HUES48 (cell line): Measurements from ENCODE around the gene OTUB1.

Experiments used
- H3K27ac ChIP-seq: one replicate; pipeline ENCODE4 v1.7.0; 2013; ENCODE audit warnings: low read depth, low read length, inconsistent platforms
- H3K27me3 ChIP-seq: 2 replicates; pipeline ENCODE4 v1.6.1; 2013; ENCODE audit warnings: mild to moderate bottlenecking, low read length; ENCODE audit not compliant: control insufficient read depth, insufficient read depth
- H3K36me3 ChIP-seq: 2 replicates; pipeline ENCODE4 v1.6.1; 2013; ENCODE audit warnings: low read length; ENCODE audit not compliant: control insufficient read depth, insufficient read depth
- H3K4me1 ChIP-seq: 2 replicates; pipeline ENCODE4 v1.6.1; 2013; ENCODE audit warnings: mild to moderate bottlenecking, low read length; ENCODE audit not compliant: control insufficient read depth, insufficient read depth
- H3K4me3 ChIP-seq: 2 replicates; pipeline ENCODE4 v1.5.1; 2013; ENCODE audit warnings: mild to moderate bottlenecking, low read depth, low read length
- H3K9ac ChIP-seq: 2 replicates; pipeline ENCODE4 v1.6.1; 2013; ENCODE audit warnings: mild to moderate bottlenecking, low read depth, low read length, moderate library complexity
- H3K9me3 ChIP-seq: 2 replicates; pipeline ENCODE4 v1.6.1; 2013; ENCODE audit warnings: low read length; ENCODE audit not compliant: control insufficient read depth, insufficient read depth

The OTUB1 gene

DNA sequence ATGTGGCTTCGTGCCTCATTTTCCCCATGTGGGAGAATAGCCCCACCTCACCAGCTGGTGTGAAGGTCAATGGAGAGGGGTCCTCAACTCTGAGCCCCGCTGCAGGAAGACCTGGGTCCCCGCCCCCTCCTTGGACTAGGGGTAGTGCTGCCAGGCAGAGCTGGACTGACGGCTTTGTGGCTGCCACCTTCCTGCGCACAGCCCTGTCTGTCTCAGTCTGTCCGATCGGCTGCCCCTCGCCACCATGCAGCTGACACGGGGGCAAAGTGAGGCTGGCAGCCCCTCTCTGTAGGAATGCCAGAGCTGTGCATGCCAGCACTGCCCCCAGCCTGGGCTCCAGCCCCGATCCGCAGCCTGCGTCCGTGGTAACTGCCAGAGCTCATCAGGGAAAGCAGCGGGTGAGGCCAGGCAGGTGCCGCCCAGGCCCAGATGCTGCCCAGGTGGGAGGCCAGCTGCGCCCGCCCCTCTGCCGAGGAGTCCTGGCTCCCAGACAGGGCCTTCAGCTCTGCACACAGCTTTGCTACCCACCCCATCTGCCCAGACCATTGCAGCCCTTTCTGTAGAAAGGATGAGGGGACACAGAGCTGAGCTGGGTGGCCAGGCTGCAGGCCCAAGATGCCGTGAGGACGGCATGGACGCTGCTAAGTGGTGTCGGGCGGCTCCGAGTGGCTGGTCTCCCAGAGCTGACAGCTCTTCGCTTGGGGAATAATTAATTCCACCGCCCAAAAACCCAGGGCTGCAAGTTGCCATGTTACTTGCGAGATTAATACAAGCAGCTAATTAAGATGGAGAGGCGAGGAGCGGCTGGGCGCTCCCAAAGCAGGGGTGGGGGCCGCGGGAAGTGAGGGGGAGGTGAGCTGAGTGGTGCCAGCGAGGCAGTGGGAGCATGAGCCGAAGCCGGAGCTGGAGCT is 30.0 kb downstream of the OTUB1 start:
- no peak overlapping the region for H3K9ac ChIP-seq
- peaks cover 7% of the 10 kb centered on the region for H3K4me1 ChIP-seq
- H3K36me3 ChIP-seq = no peaks in the 10 kb centered on the region
- no peak overlapping the region for H3K4me3 ChIP-seq
- peaks cover 49% of the 10 kb centered on the region for H3K27me3 ChIP-seq
- H3K9me3 ChIP-seq = no peaks in the 10 kb centered on the region
- no peak overlapping the region for H3K27ac ChIP-seq

- H3K27me3 ChIP-seq = peaks cover 39% of the 10 kb centered on the region
- H3K9me3 ChIP-seq = no peaks in the 10 kb centered on the region
- H3K36me3 ChIP-seq = no peaks in the 10 kb centered on the region
- H3K4me1 ChIP-seq = peaks cover 20% of the 10 kb centered on the region
- no peak overlapping the region for H3K27ac ChIP-seq
- no peak overlapping the region for H3K4me3 ChIP-seq
- H3K9ac ChIP-seq = no peak overlapping the region
Observed at GRCh38 chr11:64017945-64018224, 31.6 kb downstream of the OTUB1 start.

GRCh38 chr11:64018310-64018709 is 32.1 kb downstream of the OTUB1 start:
- Histone ChIP-seq H3K4me1 (peaks cover 20% of the 10 kb centered on the region), H3K36me3 (no peaks in the 10 kb centered on the region), H3K4me3 (no peak overlapping the region), H3K27ac (no peak overlapping the region), H3K9ac (no peak overlapping the region), H3K9me3 (no peaks in the 10 kb centered on the region), H3K27me3 (peaks cover 37% of the 10 kb centered on the region)

GRCh38 chr11:64019106-64020037 is 33.1 kb downstream of the OTUB1 start:
- Histone ChIP-seq H3K4me3 (no peak overlapping the region), H3K27me3 (peaks cover 27% of the 10 kb centered on the region), H3K9ac (no peak overlapping the region), H3K27ac (no peak overlapping the region), H3K36me3 (no peaks in the 10 kb centered on the region), H3K9me3 (no peaks in the 10 kb centered on the region), H3K4me1 (peaks cover 30% of the 10 kb centered on the region)

GRCh38 chr11:64020976-64021756 is 34.9 kb downstream of the OTUB1 start:
- Histone ChIP-seq H3K9ac (no peak overlapping the region), H3K4me1 (peaks cover 41% of the 10 kb centered on the region), H3K27ac (no peak overlapping the region), H3K27me3 (peaks cover 13% of the 10 kb centered on the region; the same call in 1 of the 2 replicates), H3K36me3 (no peaks in the 10 kb centered on the region), H3K4me3 (no peak overlapping the region), H3K9me3 (no peaks in the 10 kb centered on the region)

DNA sequence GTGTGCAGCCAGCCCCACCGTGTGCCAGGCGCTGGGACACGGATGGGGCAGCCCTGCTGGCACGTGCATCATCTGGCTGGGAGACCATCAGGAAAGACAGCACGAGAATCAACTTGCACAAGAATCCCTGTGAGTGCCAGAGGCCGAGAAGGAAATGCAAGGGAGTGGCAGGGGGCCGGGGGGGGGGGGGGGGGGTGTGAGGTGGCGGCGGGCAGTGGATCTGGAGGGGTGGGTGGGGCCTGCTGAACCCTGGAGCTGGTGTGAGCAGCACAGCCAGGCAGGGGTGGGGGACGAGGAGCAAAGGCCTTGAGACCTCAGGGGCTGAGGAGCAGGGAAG is 35.5 kb downstream of the OTUB1 start:
- H3K27me3 ChIP-seq = peaks cover 13% of the 10 kb centered on the region; the same call in 1 of the 2 replicates
- no peaks in the 10 kb centered on the region for H3K36me3 ChIP-seq
- peaks cover 41% of the 10 kb centered on the region for H3K4me1 ChIP-seq
- H3K9ac ChIP-seq = no peak overlapping the region
- H3K9me3 ChIP-seq = no peaks in the 10 kb centered on the region
- H3K4me3 ChIP-seq = no peak overlapping the region
- H3K27ac ChIP-seq = no peak overlapping the region

GRCh38 chr11:64022125-64022784 is 36.0 kb downstream of the OTUB1 start:
- Histone ChIP-seq H3K27ac (no peak overlapping the region), H3K4me1 (peaks cover 44% of the 10 kb centered on the region), H3K9me3 (no peaks in the 10 kb centered on the region), H3K36me3 (no peaks in the 10 kb centered on the region), H3K4me3 (no peak overlapping the region), H3K9ac (no peak overlapping the region), H3K27me3 (peaks cover 18% of the 10 kb centered on the region; the same call in 1 of the 2 replicates)

DNA sequence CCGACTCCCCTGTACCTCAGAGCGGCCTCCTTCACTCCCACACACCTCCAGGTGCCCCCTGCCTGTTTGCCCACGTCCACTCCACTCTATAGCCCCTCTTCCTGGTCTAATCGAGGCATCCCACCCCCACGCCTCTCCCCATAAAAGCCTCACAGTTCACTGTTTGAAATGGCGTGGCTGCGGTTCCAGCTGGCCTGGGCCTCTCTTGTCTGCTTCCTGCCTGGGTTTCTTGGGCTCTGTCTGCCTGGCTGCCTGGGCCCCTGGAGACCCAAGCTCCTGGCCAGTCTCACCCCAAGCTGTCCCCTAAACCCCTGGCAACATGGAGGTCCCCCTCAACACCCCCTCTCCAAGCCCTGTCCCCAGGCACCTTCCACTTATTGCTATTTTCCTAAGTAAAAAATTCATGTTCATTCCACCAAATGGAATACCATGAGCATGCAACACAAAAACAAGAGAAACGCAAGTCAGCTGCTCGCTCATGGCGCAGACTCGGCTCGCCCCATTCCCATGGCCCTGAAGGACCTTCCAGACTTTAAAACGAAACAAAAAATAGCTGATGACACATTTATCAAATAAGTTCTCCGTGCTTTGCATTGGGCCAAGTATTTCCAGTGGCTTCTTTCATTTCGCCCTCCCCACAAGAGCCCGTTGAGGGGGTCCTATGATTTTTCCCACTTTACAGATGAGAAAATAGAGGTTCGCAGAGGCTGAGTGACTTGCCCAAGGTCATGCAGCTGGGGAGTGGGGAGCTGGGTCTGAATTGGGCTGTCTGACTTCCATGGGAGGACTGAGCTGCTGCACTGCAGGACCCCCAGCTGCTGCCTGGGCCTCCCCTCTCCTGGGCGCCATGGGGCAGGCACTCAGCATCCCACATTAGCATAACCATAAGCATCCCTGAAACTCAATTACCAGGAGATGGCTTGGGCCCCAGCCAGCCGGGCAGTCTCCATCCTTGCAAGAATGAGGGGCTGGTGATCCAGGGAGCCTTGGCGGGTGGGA is 37.8 kb downstream of the OTUB1 start:
- Histone ChIP-seq H3K27ac (peak overlapping the region; percentile 57), H3K4me3 (no peak overlapping the region), H3K4me1 (peaks cover 58% of the 10 kb centered on the region), H3K36me3 (no peaks in the 10 kb centered on the region), H3K27me3 (peaks cover 22% of the 10 kb centered on the region; the same call in 1 of the 2 replicates), H3K9me3 (no peaks in the 10 kb centered on the region), H3K9ac (no peak overlapping the region)

GRCh38 chr11:64025205-64025604 is 39.0 kb downstream of the OTUB1 start:
- no peaks in the 10 kb centered on the region for H3K9me3 ChIP-seq
- H3K4me1 ChIP-seq = peaks cover 66% of the 10 kb centered on the region
- no peak overlapping the region for H3K4me3 ChIP-seq
- H3K36me3 ChIP-seq = no peaks in the 10 kb centered on the region
- H3K27me3 ChIP-seq = peaks cover 22% of the 10 kb centered on the region
- no peak overlapping the region for H3K9ac ChIP-seq
- H3K27ac ChIP-seq = peak overlapping the region; percentile 57
